ENCODE data around the gene SPTBN1. TPM values are rescaled to one million over a fixed set of nuclear protein-coding genes. Genes with fewer than 3 reads are reported as not detected.

SPTBN1 gene
- total and polyA plus RNA-seq, 2 of the 4 experiments (the other 2 are of a cell fraction): 49.1 to 241 TPM

DNA sequence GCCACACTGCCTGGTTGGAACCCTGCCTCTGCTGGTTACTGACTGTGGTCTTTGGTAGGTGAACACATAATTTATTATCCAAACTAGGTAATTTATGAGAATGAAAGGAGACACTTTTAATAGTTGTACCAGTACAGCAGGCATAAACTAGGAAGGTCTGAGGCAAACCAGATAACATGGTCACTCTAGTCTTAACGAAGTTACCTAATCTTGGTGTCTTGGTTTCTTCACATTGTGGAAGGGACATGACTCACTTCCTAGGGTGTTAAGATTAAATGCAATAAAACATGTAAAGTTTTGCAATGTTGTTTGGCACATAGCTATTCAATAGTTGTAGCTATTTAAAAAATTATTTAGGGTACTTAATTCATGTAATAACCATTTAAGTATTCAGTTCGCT is 23.3 kb downstream of the SPTBN1 start:
- DNase-seq: no peak
- H3K79me1 ChIP-seq (ENCODE audit: low read depth in 1 of 2, low read length in 2 of 2): peaks cover 24 to 80% of the 10 kb centered on the region in 2 experiments
- intact Hi-C loops (cut with micrococcal nuclease): no loop called here
- no peaks in the 10 kb centered on the region for H3K9me3 ChIP-seq (ENCODE audit: control insufficient read depth, insufficient read depth, low read length)
- no peak overlapping the region for H4K8ac ChIP-seq (ENCODE audit: low read depth in 2 of 2, low read length in 2 of 2)
- BruUV-seq (replicated peaks): no TSS peak
- H2BK20ac ChIP-seq (ENCODE audit: low read depth, low read length): no peak overlapping the region
- no peak overlapping the region for H3K27ac ChIP-seq (ENCODE audit: insufficient read depth, low read length)
- peaks cover 65% of the 10 kb centered on the region for H4K20me1 ChIP-seq (ENCODE audit: insufficient read depth, low read length)
- peaks cover 32% of the 10 kb centered on the region for H3K9me1 ChIP-seq (ENCODE audit: insufficient read depth, low read length)
- H4K91ac ChIP-seq (ENCODE audit: insufficient read depth, low read depth, low read length): no peak overlapping the region
- H2BK5ac ChIP-seq (ENCODE audit: low read depth, low read length, poor library complexity, severe bottlenecking): no peak overlapping the region
- no peak overlapping the region for H3K4ac ChIP-seq (ENCODE audit: low read depth, low read length)
- no peak overlapping the region for H4K5ac ChIP-seq (ENCODE audit: low read depth, low read length)
- no peak overlapping the region for H2AFZ ChIP-seq (replicated peaks; ENCODE audit: low read length, poor library complexity)
- ChIA-PET POLR2A (ENCODE audit: unreplicated experiment) (no interaction called here), CTCF (interaction anchor here (0.6 to 0.7 kb wide), 3 partner anchors 16 to 663 kb away, joined by 3 to 11 read pairs (median 5); no protein-coding TSS in a partner anchor)
- peak overlapping the region; percentile 27; the same call in 1 of the 2 replicates for H3K14ac ChIP-seq (replicated peaks; ENCODE audit: low read depth, low read length)
- no peak overlapping the region for H2AK9ac ChIP-seq (replicated peaks; ENCODE audit: low read depth, low read length, poor library complexity)
- H3K4me3 ChIP-seq (ENCODE audit: insufficient read depth, low read depth, low read length): no peak overlapping the region
- no peak overlapping the region for H2AK5ac ChIP-seq (ENCODE audit: low read depth, low read length)
- no peak overlapping the region for H3K56ac ChIP-seq (ENCODE audit: extremely low read depth, insufficient read depth, low read length)
- peaks cover 20% of the 10 kb centered on the region for H3K4me1 ChIP-seq (ENCODE audit: control insufficient read depth, insufficient read depth, low read length)
- no peak overlapping the region for H2BK15ac ChIP-seq (ENCODE audit: low read depth, low read length)
- H3K9ac ChIP-seq (ENCODE audit: low read depth, low read length): no peak overlapping the region
- no peak overlapping the region for H2BK120ac ChIP-seq (ENCODE audit: low read depth, low read length)
- ATAC-seq (ENCODE audit: low read depth): no peak
- no peaks in the 10 kb centered on the region for H3K27me3 ChIP-seq (ENCODE audit: control insufficient read depth, insufficient read depth, low read length)
- in situ Hi-C loops (cut with MboI; ENCODE audit: low sequenced_read_pairs): no loop called here
- H3K4me2 ChIP-seq (ENCODE audit: low read depth, low read length): no peak overlapping the region
- H3K18ac ChIP-seq (ENCODE audit: low read depth, low read length): no peak overlapping the region
- TF ChIP-seq RAD21 (IDR thresholded peaks at IDR 0.05; ENCODE audit: low read length) (no peak), MAFK (IDR thresholded peaks at IDR 0.05; ENCODE audit: low read depth, low read length) (no peak), CEBPB (IDR thresholded peaks at IDR 0.05; ENCODE audit: low read depth, low read length) (no peak), BHLHE40 (IDR thresholded peaks at IDR 0.05; ENCODE audit: low read depth, low read length) (no peak), CTCF (conservative IDR thresholded peaks at IDR 0.05; ENCODE audit: low read depth, low read length) (no peak), RFX5 (IDR thresholded peaks at IDR 0.05; ENCODE audit: low read depth, low read length) (no peak), MXI1 (IDR thresholded peaks at IDR 0.05; ENCODE audit: borderline replicate concordance, low read depth, low read length) (no peak)
- TF ChIP-seq, protein P1, sequence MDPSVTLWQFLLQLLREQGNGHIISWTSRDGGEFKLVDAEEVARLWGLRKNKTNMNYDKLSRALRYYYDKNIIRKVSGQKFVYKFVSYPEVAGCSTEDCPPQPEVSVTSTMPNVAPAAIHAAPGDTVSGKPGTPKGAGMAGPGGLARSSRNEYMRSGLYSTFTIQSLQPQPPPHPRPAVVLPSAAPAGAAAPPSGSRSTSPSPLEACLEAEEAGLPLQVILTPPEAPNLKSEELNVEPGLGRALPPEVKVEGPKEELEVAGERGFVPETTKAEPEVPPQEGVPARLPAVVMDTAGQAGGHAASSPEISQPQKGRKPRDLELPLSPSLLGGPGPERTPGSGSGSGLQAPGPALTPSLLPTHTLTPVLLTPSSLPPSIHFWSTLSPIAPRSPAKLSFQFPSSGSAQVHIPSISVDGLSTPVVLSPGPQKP (IDR thresholded peaks at IDR 0.05; ENCODE audit: borderline replicate concordance, low read depth, low read length): no peak
- dilution Hi-C loops (cut with HindIII; ENCODE audit: low sequenced_read_pairs, unreplicated experiment): no loop called here
- no peak overlapping the region for H3K23ac ChIP-seq (ENCODE audit: low read depth, low read length)
- H3K36me3 ChIP-seq (ENCODE audit: control insufficient read depth, insufficient read depth, low read length): no peaks in the 10 kb centered on the region
- no CpG with 5 or more reads among the region's 2 CpGs for WGBS, 2 experiments (ENCODE audit: extremely low coverage in 2 of 2, insufficient read length in 1 of 2)

Data from IMR-90 (cell line).